GM21367 (cell line): ENCODE results near the gene INS.
"Not testable (repeated sequence)": the region's sequence is repeated elsewhere in the genome, so short reads cannot be mapped to it uniquely, and the experiment has no call there.

Source experiments
- ATAC-seq: cut with Tn5 transposase; IDR thresholded peaks from one replicate; pipeline ENCODE4 v1.9.1; 2021; ENCODE audit not compliant: unreplicated experiment

Gene INS

GRCh38 chr11:2182692-2183474 is 21.9 kb upstream of the INS start:
- ATAC-seq, result no peak

GRCh38 chr11:2182075-2182474 is 21.1 kb upstream of the INS start:
- no peak for ATAC-seq

- no peak for ATAC-seq
Measured at GRCh38 chr11:2180789-2181370, 19.9 kb upstream of the INS start.

- ATAC-seq, result no peak
Measured at GRCh38 chr11:2180347-2180746, 19.3 kb upstream of the INS start.

GRCh38 chr11:2179516-2179915 is 18.5 kb upstream of the INS start:
- no peak for ATAC-seq

- no peak for ATAC-seq
Measured at GRCh38 chr11:2178906-2179494, 18.0 kb upstream of the INS start.

GRCh38 chr11:2178055-2178773 is 17.2 kb upstream of the INS start:
- not testable (repeated sequence) for ATAC-seq

GRCh38 chr11:2177076-2177475 is 16.1 kb upstream of the INS start:
- no peak for ATAC-seq

- no peak for ATAC-seq
Measured at GRCh38 chr11:2176389-2176900, 15.4 kb upstream of the INS start.

GRCh38 chr11:2175659-2176058 is 14.7 kb upstream of the INS start:
- ATAC-seq, result no peak

- no peak for ATAC-seq
Measured at GRCh38 chr11:2174361-2174760, 13.4 kb upstream of the INS start.

GRCh38 chr11:2173761-2174160 is 12.8 kb upstream of the INS start:
- no peak for ATAC-seq

GRCh38 chr11:2173150-2173693 is 12.2 kb upstream of the INS start:
- no peak for ATAC-seq

- no peak for ATAC-seq
Measured at GRCh38 chr11:2172676-2173075, 11.7 kb upstream of the INS start.

- no peak for ATAC-seq
Measured at GRCh38 chr11:2171591-2172003, 10.6 kb upstream of the INS start, which contains the start of gene TH. TSS of gene TH (minus strand) at chr11:2171815. CDS start at chr11:2171786, 29 bp downstream.

- no peak for ATAC-seq
Measured at GRCh38 chr11:2169626-2170570, 8.9 kb upstream of the INS start.

GRCh38 chr11:2169005-2169378 is 8.0 kb upstream of the INS start:
- no peak for ATAC-seq

- ATAC-seq, result no peak
Measured at GRCh38 chr11:2168286-2169004, 7.4 kb upstream of the INS start.
